SH-SY5Y (cell line): ENCODE data around the gene MXRA5.

Source experiments
- GATA2 ChIP-seq: IDR thresholded peaks from 2 replicates; pipeline ENCODE4 v1.6.1; 2011; ENCODE audit warnings: mild to moderate bottlenecking, low read depth, low read length
- GATA3 ChIP-seq: IDR thresholded peaks from 2 replicates; pipeline ENCODE4 v1.6.1; 2011; ENCODE audit warnings: low read depth, mild to moderate bottlenecking, low read length, moderate library complexity

GRCh38 chrX:3374108-3374800 lies 27.8 kb upstream of the MXRA5 start:
- no peak for TF ChIP-seq GATA2
- TF ChIP-seq GATA3 = no peak
